Measurements from ENCODE around the gene PAK1.

Gene PAK1

GRCh38 chr11:77474684-77475060 lies 778 bp upstream of the PAK1 start:
- no peak for DNase-seq (ENCODE audit: low read depth in 3 of 3)

GRCh38 chr11:77472991-77473800 lies 698 bp downstream of the PAK1 start:
- peak; percentile 23 to 44 (median 40) for DNase-seq (ENCODE audit: low read depth in 3 of 3)

GRCh38 chr11:77471558-77472193 lies 2.2 kb downstream of the PAK1 start:
- no peak for DNase-seq (ENCODE audit: low read depth in 3 of 3)

- no peak for DNase-seq (ENCODE audit: low read depth in 3 of 3)
Measured at GRCh38 chr11:77470971-77471370, 2.9 kb downstream of the PAK1 start.

DNA sequence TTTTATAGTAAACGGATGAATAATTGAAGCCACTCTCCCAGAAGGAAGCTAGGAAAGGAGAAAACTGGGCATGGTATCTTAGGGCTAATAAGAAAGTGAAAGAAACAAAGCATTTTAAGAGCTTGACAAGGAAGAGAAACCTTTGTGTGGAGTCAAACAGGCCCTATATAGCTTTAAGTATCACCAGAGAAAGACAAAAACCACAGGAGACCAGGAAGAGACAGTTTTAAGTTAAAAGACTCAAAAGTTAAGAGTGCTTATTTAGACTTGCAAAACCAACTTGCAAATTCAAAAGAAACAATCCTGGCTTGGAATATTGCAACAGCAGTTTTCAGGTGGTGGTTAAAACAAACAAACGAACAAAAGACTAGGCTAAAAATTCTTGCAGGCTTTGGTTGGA lies 3.4 kb downstream of the PAK1 start:
- DNase-seq (ENCODE audit: low read depth in 3 of 3) = no peak

GRCh38 chr11:77468527-77468926 lies 5.4 kb downstream of the PAK1 start:
- DNase-seq (ENCODE audit: low read depth in 3 of 3) = no peak

- no peak for DNase-seq (ENCODE audit: low read depth in 3 of 3)
Measured at GRCh38 chr11:77467993-77468392, 5.9 kb downstream of the PAK1 start.

DNA sequence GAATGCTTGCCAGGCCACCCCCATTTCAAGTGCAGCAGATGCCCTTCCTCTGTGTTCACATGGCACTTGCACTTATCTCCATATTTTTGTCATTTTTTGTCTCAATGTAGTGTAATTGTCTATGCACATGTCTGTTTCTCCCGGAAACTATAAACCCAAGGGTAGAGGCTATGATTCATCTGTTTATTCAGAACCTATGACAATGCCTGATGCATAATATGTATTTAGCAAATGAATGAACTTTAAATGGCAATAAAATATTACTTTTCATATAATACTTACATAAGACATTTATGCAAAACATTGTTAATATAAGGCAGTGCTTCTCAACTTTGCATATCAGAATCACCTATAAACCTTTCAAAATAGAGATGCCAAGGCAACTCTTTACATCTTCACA lies 6.7 kb downstream of the PAK1 start:
- no peak for DNase-seq (ENCODE audit: low read depth in 3 of 3)

GRCh38 chr11:77457340-77457739 lies 16.6 kb downstream of the PAK1 start:
- no peak for DNase-seq (ENCODE audit: low read depth in 3 of 3)

DNA sequence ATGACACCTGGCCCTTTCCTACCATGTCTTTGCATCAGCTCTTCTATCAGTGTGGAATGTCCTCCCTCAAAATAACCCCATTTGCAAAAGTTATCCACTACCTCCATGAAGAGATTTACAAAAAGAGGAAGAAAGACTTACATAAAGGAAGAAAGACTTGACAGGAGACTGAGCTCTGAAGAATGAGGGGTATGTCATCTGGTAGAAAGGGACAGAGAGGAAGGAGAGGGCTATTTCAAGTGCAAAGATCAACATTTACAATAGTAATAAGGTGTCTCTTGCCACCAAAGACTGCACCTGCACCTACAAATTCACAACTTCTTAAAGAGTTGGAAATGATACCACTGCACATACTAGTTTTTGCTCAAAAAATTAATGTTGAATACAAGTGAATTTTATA lies 18.2 kb downstream of the PAK1 start:
- DNase-seq (ENCODE audit: low read depth in 3 of 3) = no peak

DNA sequence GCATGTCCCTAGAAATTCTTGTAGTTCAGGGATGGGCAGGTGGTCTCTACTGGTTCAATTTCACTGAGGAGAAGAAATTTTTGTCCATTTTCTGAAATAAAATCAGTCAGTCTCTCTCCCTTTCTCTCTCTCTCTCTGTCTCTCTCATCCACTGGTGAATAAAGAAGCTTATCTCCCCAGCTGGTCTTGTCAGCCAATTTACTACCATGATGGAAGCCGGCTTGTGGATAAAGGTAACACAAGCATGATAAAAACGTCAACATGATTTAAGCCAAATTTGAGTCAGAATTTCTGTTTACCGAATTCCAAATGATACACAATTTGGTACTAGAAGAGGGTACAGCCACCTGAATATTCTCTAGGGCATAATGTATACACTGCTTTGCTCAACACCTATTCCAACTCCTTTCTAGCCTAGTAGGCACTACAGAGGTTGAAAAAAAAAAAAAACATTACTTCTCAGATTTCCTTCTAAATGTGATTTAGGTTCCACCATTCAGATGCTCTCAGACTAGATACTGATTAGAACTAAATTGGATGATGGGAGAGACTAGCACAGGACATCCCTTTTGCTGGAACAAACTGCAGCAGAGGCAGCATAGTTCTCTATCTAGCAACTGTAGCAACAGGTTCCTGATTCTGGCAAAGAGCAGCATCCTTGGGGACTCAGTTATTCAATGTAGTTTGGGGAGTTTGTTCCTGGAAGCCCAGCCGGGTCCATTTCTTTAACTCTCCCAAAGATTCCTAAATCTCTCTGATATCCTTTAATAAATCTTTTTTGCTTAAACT lies 18.8 kb downstream of the PAK1 start:
- no peak for DNase-seq (ENCODE audit: low read depth in 3 of 3)

DNA sequence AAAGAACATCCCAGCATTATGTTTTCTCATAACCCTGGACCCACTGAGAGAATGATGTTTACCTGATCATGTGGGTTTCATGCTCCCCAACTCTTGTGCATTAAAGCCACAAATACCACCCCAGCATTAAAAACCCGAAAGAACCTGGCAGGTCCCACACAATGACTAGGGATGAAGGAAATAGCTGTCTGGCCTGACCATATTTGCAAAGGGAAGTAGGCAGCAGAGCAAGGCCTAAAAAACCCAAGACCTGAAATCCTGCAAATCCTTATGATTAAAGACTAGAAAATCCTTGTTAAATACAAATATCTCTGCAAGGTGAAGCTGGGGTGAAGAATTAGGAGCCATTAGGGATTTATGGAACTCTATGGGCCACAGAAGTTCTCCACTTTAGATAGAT lies 23.7 kb downstream of the PAK1 start:
- no peak for DNase-seq (ENCODE audit: low read depth in 3 of 3)

DNA sequence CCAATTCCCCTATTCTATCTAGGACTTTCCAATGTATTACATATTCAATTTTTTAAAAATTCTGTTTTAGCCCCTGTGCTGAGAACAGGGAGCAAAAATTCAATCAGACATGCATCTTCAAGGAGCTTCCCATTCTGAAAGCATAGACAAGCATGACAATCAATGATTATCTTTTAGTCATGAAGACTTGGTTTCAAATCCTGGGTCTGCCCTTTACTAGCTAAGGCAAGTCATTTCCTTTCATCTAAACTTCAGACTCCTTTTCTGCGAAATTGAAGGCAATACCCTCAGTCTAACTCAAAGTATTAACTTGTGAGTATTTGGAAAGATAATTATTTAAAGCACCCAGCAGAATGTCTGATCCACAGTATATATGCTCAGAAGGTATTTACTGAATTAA lies 24.1 kb downstream of the PAK1 start:
- no peak for DNase-seq (ENCODE audit: low read depth in 3 of 3)

GRCh38 chr11:77449060-77449521 lies 24.8 kb downstream of the PAK1 start:
- no peak for DNase-seq (ENCODE audit: low read depth in 3 of 3)

- DNase-seq (ENCODE audit: low read depth in 3 of 3) = no peak
Measured at GRCh38 chr11:77448269-77448668, 25.6 kb downstream of the PAK1 start.

DNA sequence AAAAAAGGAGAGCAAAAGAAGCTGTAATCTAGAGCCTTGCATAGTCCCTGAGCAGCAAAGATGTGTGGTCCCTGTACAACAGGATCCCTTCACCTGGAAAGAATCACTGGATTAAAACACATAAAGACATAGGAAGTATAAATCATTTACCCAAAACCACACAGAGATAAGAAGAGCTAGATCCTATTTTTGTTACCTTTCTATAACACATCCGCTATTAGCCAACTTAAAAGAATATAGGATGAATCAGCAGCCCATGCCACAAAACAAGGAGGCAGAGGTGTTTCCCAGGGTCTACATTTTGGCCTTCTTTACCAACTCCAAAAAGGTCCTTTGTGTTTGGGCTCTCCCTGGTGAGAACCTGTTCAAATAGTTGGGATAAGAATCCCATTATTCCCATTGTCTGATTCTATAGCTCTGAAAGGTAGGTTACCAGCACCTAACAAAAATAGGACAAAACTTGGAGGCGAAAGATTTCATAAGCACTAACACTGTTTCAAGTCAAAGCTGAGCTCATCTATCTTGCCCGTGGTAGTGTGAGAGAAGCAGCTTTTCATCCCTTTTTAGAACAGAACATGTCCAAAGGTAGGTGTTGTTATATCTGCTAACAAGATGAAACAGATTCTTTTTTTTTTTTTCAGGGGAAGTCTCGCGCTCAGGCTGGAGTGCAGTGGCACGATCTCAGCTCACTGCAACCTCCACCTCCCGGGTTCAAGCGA lies 26.8 kb downstream of the PAK1 start:
- no peak for DNase-seq (ENCODE audit: low read depth in 3 of 3)

GRCh38 chr11:77444261-77444660 lies 29.6 kb downstream of the PAK1 start:
- no peak for DNase-seq (ENCODE audit: low read depth in 3 of 3)

DNA sequence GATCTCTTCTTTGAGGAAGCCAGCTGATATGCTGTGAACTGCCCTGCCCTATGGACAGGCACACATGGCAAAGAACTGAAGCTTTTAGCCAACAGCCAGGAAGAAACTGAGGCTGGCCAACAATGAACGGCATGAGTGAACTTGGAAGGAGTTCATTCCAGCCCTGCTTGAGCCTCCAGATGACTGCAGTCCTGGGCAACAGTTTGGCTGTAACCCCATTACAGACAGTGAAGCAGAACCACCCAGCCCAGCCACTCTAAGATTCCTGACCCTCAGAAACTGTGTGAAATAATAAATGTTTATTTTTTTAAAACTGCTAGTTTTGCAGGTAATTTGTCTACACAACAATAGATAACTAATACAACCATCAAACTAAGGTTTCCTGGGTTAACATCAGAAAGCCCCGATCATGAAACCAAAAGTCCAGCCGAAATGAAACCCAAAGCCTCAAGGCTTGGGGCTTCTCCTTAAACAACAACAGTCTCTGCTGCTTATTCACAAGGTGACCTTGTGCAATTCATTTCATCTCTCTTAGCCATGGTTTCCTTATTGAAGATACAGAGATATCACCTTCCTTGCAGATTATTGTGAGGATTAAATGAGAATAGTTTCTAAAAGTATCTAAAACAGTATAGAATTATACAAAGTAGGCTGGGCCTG lies 31.4 kb downstream of the PAK1 start:
- DNase-seq (ENCODE audit: low read depth in 3 of 3) = no peak

DNA sequence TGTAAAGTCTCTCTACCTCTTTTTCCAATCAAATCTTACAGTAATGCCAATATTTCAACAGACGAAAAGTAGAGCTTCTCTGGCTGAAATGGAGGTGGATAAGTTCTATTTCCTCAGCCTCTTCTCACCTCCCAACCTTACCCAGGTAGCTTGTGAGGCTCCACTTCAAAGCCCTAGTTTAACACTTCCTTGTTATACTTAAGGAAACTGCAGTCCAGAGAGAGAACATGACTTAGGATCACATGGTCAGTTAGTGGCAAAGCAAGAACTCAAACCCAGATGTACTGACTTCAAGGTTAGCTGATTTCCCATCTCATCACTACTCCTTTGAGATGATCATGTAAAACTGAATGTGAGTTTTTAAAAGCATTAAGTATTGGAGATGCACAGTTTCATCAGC lies 32.5 kb downstream of the PAK1 start:
- no peak for DNase-seq (ENCODE audit: low read depth in 3 of 3)

- DNase-seq (ENCODE audit: low read depth in 3 of 3) = no peak
Measured at GRCh38 chr11:77440678-77441077, 33.2 kb downstream of the PAK1 start.

DNA sequence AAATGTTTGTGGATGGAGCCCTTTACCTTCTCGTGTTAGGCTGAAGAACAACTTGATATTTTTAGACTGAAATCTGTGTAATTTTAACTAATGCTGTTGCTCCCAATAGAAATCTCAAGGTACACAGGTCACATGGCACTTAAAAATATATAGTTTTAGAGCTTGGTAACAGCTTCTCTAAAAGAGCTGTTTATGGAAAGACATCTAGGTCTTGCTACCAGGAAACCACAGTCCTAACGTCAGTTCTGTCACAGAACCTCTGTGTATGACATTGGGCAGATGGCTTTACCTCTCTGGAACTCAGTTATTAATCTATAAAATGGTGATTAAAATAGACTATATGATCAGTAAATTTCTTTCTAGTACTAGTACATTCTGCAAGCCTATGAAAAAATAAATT lies 35.4 kb downstream of the PAK1 start:
- no peak for DNase-seq (ENCODE audit: low read depth in 3 of 3)
